Tibial nerve (tissue), 4 donors: ENCODE measurements around the gene IGFBP3.

Experiments
- EP300 ChIP-seq, 2 donors: sonication (generic); formaldehyde crosslinking; IDR thresholded peaks; one replicate each; pipeline ENCODE4 v1.6.1; 2017; ENCODE audit warnings: antibody characterized with exemption in 2 of 2, mild to moderate bottlenecking in 1 of 2
- POLR2A ChIP-seq, 2 donors: fragments of 450-650 bp; IDR thresholded peaks; one replicate each; pipeline ENCODE4 v1.6.1; 2017; ENCODE audit warnings: antibody characterized with exemption in 2 of 2, mild to moderate bottlenecking in 2 of 2, moderate library complexity in 2 of 2
- TF ChIP-seq, protein P1 (sequence below), 5 experiments: fragments of 200-600 bp in 3 of 5; fragments of 450-650 bp in 2 of 5; sonication (generic) in 3 of 5; IDR thresholded peaks; one replicate each; pipeline ENCODE4 v1.5.1; 2016 to 2019; ENCODE audit warnings: antibody characterized with exemption in 5 of 5, mild to moderate bottlenecking in 3 of 5, moderate library complexity in 2 of 5

DNA sequence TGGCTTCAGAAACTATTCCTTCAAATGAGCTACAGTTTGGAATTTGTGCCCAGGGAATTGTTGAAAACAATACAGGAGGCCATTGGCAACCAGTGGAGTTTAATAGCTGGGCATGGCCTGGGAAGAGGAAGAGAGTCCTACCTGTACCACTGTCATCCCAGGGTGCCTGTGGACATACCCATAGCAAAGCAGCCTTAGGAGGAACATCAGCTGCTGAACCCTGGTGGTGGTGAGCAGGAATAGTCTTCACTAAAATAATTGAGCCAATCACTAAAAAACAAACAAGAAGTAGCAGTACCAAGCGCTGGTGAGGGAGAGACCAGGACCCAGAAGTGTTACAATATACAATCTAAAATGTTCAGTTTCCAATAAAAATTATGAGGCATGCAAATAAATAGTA, 18.3 kb downstream of the IGFBP3 start:
- TF ChIP-seq, protein P1, sequence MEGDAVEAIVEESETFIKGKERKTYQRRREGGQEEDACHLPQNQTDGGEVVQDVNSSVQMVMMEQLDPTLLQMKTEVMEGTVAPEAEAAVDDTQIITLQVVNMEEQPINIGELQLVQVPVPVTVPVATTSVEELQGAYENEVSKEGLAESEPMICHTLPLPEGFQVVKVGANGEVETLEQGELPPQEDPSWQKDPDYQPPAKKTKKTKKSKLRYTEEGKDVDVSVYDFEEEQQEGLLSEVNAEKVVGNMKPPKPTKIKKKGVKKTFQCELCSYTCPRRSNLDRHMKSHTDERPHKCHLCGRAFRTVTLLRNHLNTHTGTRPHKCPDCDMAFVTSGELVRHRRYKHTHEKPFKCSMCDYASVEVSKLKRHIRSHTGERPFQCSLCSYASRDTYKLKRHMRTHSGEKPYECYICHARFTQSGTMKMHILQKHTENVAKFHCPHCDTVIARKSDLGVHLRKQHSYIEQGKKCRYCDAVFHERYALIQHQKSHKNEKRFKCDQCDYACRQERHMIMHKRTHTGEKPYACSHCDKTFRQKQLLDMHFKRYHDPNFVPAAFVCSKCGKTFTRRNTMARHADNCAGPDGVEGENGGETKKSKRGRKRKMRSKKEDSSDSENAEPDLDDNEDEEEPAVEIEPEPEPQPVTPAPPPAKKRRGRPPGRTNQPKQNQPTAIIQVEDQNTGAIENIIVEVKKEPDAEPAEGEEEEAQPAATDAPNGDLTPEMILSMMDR (IDR thresholded peaks at IDR 0.05): no peak
- TF ChIP-seq POLR2A (IDR thresholded peaks at IDR 0.05) (no peak), EP300 (IDR thresholded peaks at IDR 0.05) (no peak)
